Activated CD8-positive, alpha-beta T cell treated with anti-CD3 and anti-CD28 coated beads for 36 hours (primary cell): ENCODE measurements around the gene GRIA3. TPM values are rescaled to one million over a fixed set of nuclear protein-coding genes. Genes with fewer than 3 reads are reported as not detected.

Experiments
- ATAC-seq: fragments of 200-7000 bp; cut with Tn5 transposase; one replicate; pipeline ENCODE4 v1.10.0; 2021; ENCODE audit warnings: mild to moderate bottlenecking, moderate library complexity
- CTCF ChIA-PET: fragments of 350-600 bp; sonication (Branson Sonifier 250); formaldehyde crosslinking; loops from one replicate; lab custom pipeline; 2021; ENCODE audit warnings: antibody characterized with exemption; lab: Charles Lee
- POLR2A ChIA-PET: fragments of 350-600 bp; sonication (Branson Sonifier 250); formaldehyde crosslinking; loops from one replicate; lab custom pipeline; 2021; ENCODE audit warnings: antibody characterized with exemption; lab: Charles Lee
- DNase-seq: peaks from one replicate; pipeline ENCODE4 v3.0.0-alpha.2; 2020
- H3K27ac Mint-ChIP-seq: one replicate; pipeline ENCODE4 v1.8.0; 2021; ENCODE audit warnings: mild to moderate bottlenecking, mixed read lengths
- H3K27me3 Mint-ChIP-seq: one replicate; pipeline ENCODE4 v1.8.0; 2021; ENCODE audit warnings: mixed read lengths
- H3K36me3 Mint-ChIP-seq: one replicate; pipeline ENCODE4 v1.8.0; 2021; ENCODE audit warnings: low read depth, mixed read lengths
- H3K4me1 Mint-ChIP-seq: one replicate; pipeline ENCODE4 v1.8.0; 2021; ENCODE audit warnings: low read depth, mixed read lengths
- H3K4me3 Mint-ChIP-seq: one replicate; pipeline ENCODE4 v1.8.0; 2021; ENCODE audit warnings: mild to moderate bottlenecking, moderate library complexity, mixed read lengths
- H3K9me3 Mint-ChIP-seq: one replicate; pipeline ENCODE4 v1.8.0; 2021; ENCODE audit warnings: mixed read lengths
- intact Hi-C: fragments of 100-400 bp; cut with micrococcal nuclease; formaldehyde crosslinking; loops from one replicate; pipeline ENCODE4 v1.10.0; 2022
- total RNA-seq, 2 experiments: library from RNA; stranded (reverse); gene quantifications; one replicate each; pipeline ENCODE4 v1.2.3, GENCODE V29; 2021
- TF ChIP-seq, protein P1 (sequence below): fragments of 200-600 bp; IDR thresholded peaks from one replicate; pipeline ENCODE4 v1.8.0; 2022; ENCODE audit warnings: antibody characterized with exemption, mild to moderate bottlenecking

Gene GRIA3
- total RNA-seq, 2 experiments from 2014 or later, result not detected

DNA sequence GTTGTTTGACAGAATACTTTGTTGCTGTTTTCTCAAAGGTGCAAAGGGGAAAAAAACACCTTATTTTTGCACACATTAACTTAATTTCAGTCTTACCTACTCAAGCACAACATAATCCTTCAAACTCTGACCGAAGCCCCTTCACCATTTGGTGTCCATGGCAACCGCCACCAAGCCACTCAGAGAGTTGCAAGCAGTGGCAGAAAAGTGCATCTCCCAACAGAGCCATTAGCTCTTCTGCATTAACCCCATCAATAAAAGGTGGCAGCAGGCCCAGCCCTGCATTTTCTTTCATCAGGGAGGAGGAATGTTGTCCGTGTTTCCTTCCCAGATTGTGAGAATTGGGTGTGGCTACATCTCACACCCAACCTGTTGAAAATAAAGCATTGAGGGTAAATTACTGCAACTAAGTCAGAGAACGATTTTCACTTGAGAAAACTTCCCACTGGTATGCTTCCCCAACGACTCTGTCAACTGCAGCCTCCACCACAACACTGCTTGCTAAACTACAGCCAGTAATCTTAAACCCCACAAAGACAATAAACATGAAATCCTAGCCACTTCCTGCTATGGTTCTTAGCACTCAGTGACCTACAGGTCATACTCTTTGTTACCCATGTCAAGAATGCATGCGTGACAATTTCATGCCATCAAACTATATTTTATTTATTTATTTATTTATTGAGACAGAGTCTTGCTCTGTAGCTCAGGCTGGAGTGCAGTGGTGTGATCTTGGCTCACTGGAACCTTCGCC is 154.0 kb downstream of the GRIA3 start:
- Mint-ChIP-seq H3K27me3 (no peaks in the 10 kb centered on the region), H3K4me3 (no peak overlapping the region), H3K9me3 (no peaks in the 10 kb centered on the region), H3K27ac (no peak overlapping the region), H3K4me1 (no peaks in the 10 kb centered on the region), H3K36me3 (no peaks in the 10 kb centered on the region)
- DNase-seq (no peak), ATAC-seq (no peak)
- ChIA-PET CTCF (no interaction called here), POLR2A (no interaction called here)
- intact Hi-C loops, result no loop called here
- TF ChIP-seq, protein P1, sequence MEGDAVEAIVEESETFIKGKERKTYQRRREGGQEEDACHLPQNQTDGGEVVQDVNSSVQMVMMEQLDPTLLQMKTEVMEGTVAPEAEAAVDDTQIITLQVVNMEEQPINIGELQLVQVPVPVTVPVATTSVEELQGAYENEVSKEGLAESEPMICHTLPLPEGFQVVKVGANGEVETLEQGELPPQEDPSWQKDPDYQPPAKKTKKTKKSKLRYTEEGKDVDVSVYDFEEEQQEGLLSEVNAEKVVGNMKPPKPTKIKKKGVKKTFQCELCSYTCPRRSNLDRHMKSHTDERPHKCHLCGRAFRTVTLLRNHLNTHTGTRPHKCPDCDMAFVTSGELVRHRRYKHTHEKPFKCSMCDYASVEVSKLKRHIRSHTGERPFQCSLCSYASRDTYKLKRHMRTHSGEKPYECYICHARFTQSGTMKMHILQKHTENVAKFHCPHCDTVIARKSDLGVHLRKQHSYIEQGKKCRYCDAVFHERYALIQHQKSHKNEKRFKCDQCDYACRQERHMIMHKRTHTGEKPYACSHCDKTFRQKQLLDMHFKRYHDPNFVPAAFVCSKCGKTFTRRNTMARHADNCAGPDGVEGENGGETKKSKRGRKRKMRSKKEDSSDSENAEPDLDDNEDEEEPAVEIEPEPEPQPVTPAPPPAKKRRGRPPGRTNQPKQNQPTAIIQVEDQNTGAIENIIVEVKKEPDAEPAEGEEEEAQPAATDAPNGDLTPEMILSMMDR, result no peak

DNA sequence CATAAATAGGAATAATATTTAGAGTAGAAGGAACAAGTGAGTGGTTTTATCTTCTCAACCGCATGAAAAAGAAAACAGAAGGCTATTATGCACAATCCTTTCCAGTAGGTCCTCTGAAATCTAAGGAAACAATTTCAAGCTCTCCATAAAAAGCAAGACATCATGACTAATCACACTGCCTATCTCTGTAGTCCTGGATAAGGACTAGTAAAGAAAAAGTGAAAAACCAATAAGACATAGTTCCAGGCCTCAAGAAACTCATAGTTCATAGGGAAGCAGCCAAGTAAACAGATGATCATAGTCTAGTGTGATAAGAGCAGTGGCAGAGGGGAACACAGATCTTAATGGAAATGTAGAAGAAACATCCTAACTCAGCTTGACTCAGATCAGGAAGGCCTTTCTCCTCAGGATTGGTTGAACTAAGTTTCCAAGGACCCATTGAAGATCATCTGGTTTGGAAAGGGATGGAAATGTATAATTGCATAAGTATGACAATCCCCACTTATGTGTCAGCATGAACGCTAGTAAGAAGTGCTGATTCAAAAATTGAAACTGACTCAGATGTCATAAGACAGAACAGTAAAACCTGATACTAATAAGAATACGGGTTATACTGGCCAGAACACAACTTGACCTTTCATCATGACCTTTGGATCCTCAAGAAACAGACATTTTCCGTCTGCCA is 155.3 kb downstream of the GRIA3 start:
- H3K4me3 Mint-ChIP-seq, result no peak overlapping the region
- DNase-seq (no peak), ATAC-seq (no peak)
- H3K27ac Mint-ChIP-seq, result no peak overlapping the region
- no peaks in the 10 kb centered on the region for H3K36me3 Mint-ChIP-seq
- H3K9me3 Mint-ChIP-seq, result no peaks in the 10 kb centered on the region
- TF ChIP-seq, protein P1, result no peak
- ChIA-PET CTCF (no interaction called here), POLR2A (no interaction called here)
- no peaks in the 10 kb centered on the region for H3K27me3 Mint-ChIP-seq
- no peaks in the 10 kb centered on the region for H3K4me1 Mint-ChIP-seq
- intact Hi-C loops, result no loop called here

DNA sequence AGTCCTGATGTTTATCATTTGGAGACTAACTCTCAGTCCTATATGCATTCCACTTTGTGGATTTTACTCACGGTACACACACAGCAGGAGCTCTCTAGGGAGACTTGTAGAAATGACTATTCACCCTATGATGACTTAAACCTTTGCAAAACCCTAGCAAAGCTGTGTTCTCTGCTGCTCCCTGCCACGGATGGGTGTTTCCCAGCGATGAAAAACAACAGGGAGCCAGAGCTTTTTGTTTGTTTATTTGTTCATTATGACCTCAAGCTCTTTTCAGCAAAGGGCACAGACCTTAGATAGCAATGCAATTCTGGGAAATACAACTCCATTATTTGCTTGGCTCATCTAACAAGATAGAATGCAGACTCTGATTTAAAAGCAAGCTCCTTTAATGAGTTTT is 156.6 kb downstream of the GRIA3 start:
- TF ChIP-seq, protein P1, result no peak
- Mint-ChIP-seq H3K27me3 (no peaks in the 10 kb centered on the region), H3K9me3 (no peaks in the 10 kb centered on the region), H3K4me3 (no peak overlapping the region), H3K36me3 (no peaks in the 10 kb centered on the region), H3K27ac (no peak overlapping the region), H3K4me1 (no peaks in the 10 kb centered on the region)
- DNase-seq, result no peak
- POLR2A ChIA-PET, result no interaction called here
- no peak for ATAC-seq
- CTCF ChIA-PET, result no interaction called here
- intact Hi-C loops, result no loop called here

DNA sequence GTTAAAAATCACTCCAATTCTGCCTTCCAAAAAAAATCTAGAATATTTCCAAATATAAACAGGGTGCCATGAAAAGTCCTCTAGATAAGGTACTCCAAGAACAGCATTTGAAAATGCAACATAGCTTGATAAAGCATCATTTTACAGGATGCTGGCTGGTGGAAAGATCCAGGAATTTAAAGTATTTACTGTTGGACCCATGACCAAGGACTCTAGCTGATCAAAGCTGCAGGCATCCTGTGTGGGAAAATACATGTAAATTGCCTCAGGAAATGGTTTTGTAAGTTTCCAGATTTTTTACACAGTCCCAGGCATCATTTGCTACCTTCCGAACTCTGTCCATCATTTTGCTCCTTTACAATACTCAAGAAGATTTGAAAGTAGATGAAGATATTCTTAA is 164.4 kb downstream of the GRIA3 start:
- TF ChIP-seq, protein P1, result no peak
- ATAC-seq (no peak), DNase-seq (no peak)
- H3K4me3 Mint-ChIP-seq, result no peak overlapping the region
- H3K4me1 Mint-ChIP-seq, result no peaks in the 10 kb centered on the region
- H3K27me3 Mint-ChIP-seq, result no peaks in the 10 kb centered on the region
- H3K36me3 Mint-ChIP-seq, result no peaks in the 10 kb centered on the region
- no peak overlapping the region for H3K27ac Mint-ChIP-seq
- CTCF ChIA-PET, result no interaction called here
- H3K9me3 Mint-ChIP-seq, result no peaks in the 10 kb centered on the region
- POLR2A ChIA-PET, result no interaction called here
- intact Hi-C loops, result no loop called here

DNA sequence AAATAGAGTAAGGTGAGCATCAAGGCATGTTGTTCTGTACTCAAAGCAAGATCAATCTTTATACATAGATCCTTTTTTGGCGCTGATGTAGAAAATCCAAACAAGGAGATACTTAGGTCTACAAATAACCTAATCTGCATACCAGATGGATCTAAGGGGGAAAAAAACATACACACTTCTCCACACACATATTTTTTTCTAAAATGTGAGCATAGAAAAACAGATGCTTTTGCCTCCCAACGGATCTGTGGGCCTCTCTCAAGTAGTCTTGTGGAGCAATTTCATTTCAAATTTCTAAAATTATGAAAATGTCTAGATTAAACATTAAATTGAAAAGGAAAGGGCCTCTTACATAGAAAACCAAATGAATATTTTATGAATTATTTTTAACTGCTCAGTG is 166.1 kb downstream of the GRIA3 start:
- ChIA-PET CTCF (no interaction called here), POLR2A (no interaction called here)
- H3K36me3 Mint-ChIP-seq, result no peaks in the 10 kb centered on the region
- TF ChIP-seq, protein P1, result no peak
- intact Hi-C loops, result no loop called here
- no peaks in the 10 kb centered on the region for H3K4me1 Mint-ChIP-seq
- H3K27me3 Mint-ChIP-seq, result no peaks in the 10 kb centered on the region
- no peak overlapping the region for H3K27ac Mint-ChIP-seq
- H3K4me3 Mint-ChIP-seq, result no peak overlapping the region
- DNase-seq (no peak), ATAC-seq (no peak)
- no peaks in the 10 kb centered on the region for H3K9me3 Mint-ChIP-seq
